Activated CD4-positive, alpha-beta T cell treated with anti-CD3 and anti-CD28 coated beads, Interleukin-2, amount 50 U/mL, for 1 hour (primary cell): ENCODE measurements around the gene VAMP2.

ENCODE experiments used
- DNase-seq: peaks from one replicate; pipeline ENCODE4 v3.0.0-alpha.2; 2020

The VAMP2 gene

GRCh38 chr17:8153957-8154607 lies 8.7 kb downstream of the VAMP2 start:
- peak; percentile 94 for DNase-seq

GRCh38 chr17:8153525-8153956 lies 9.2 kb downstream of the VAMP2 start:
- DNase-seq, result no peak

GRCh38 chr17:8153031-8153451 lies 9.7 kb downstream of the VAMP2 start:
- DNase-seq, result no peak

GRCh38 chr17:8152112-8152775 lies 10.5 kb downstream of the VAMP2 start, which contains the start of gene PER1:
Gene PER1, minus strand, starts transcription at chr17:8152404. Its CDS starts 1,698 bp downstream, at chr17:8150706.
- peak; percentile 85 for DNase-seq

- DNase-seq, result no peak
Observed at GRCh38 chr17:8151641-8152111, 11.1 kb downstream of the VAMP2 start.

- peak; percentile 88 for DNase-seq
Observed at GRCh38 chr17:8151120-8151640, 11.6 kb downstream of the VAMP2 start.

GRCh38 chr17:8150194-8151119 lies 12.3 kb downstream of the VAMP2 start:
- no peak for DNase-seq

- no peak for DNase-seq
Observed at GRCh38 chr17:8149419-8150193, 13.1 kb downstream of the VAMP2 start.

- DNase-seq, result no peak
Observed at GRCh38 chr17:8148560-8148959, 14.2 kb downstream of the VAMP2 start.

GRCh38 chr17:8147805-8148404 lies 14.8 kb downstream of the VAMP2 start:
- no peak for DNase-seq

- DNase-seq, result no peak
Observed at GRCh38 chr17:8147141-8147804, 15.5 kb downstream of the VAMP2 start.

GRCh38 chr17:8146381-8147140 lies 16.2 kb downstream of the VAMP2 start:
- no peak for DNase-seq

GRCh38 chr17:8145811-8146210 lies 16.9 kb downstream of the VAMP2 start:
- DNase-seq, result no peak

- DNase-seq, result no peak
Observed at GRCh38 chr17:8144401-8145231, 18.1 kb downstream of the VAMP2 start.

GRCh38 chr17:8143581-8144400 lies 19.0 kb downstream of the VAMP2 start:
- no peak for DNase-seq

GRCh38 chr17:8142887-8143580 lies 19.7 kb downstream of the VAMP2 start:
- DNase-seq, result no peak

GRCh38 chr17:8142158-8142886 lies 20.4 kb downstream of the VAMP2 start:
- no peak for DNase-seq
